Naive thymus-derived CD8-positive, alpha-beta T cell (primary cell): ENCODE results near the gene FMNL2. TPM values are rescaled to one million over a fixed set of nuclear protein-coding genes. Genes with fewer than 3 reads are reported as not detected.

Source experiments
- ATAC-seq, 2 donors: fragments of 150-1000 bp; cut with Tn5 transposase in 1 of 2; sonication (Bioruptor Pico), chemical (Tn5 transposase) in 1 of 2; 1 replicate in 1 of 2; 2 replicates in 1 of 2; pipeline ENCODE4 v1.10.0; 2021; ENCODE audit warnings: mild to moderate bottlenecking in 2 of 2, moderate library complexity in 2 of 2
- POLR2A ChIA-PET: fragments of 350-600 bp; sonication (Branson Sonifier 250); formaldehyde crosslinking; loops from one replicate; lab custom pipeline; 2021; ENCODE audit warnings: antibody characterized with exemption; lab: Charles Lee
- DNase-seq, 10 donors: peaks; one replicate each; pipeline versions ENCODE4 v3.0.0 to v3.0.0-alpha.2; 2020 to 2022
- H3K27ac Mint-ChIP-seq, 10 donors: one replicate each; pipeline ENCODE4 v1.8.0; 2020 to 2022; ENCODE audit warnings: mild to moderate bottlenecking in 10 of 10, mixed read lengths in 10 of 10, moderate library complexity in 4 of 10, inconsistent platforms in 1 of 10
- H3K27me3 Mint-ChIP-seq, 5 donors: one replicate each; pipeline ENCODE4 v1.8.0; 2021 to 2022; ENCODE audit warnings: mixed read lengths in 5 of 5
- H3K36me3 Mint-ChIP-seq, 3 donors: one replicate each; pipeline ENCODE4 v1.8.0; 2020 to 2022; ENCODE audit warnings: mixed read lengths in 3 of 3, mild to moderate bottlenecking in 2 of 3, inconsistent platforms in 1 of 3
- H3K4me1 Mint-ChIP-seq, 4 donors: one replicate each; pipeline ENCODE4 v1.8.0; 2021 to 2022; ENCODE audit warnings: mixed read lengths in 4 of 4
- H3K4me3 Mint-ChIP-seq, 10 donors: one replicate each; pipeline ENCODE4 v1.8.0; 2020 to 2022; ENCODE audit warnings: mild to moderate bottlenecking in 10 of 10, mixed read lengths in 10 of 10, moderate library complexity in 6 of 10, inconsistent platforms in 1 of 10
- H3K9me3 Mint-ChIP-seq, 9 donors: one replicate each; pipeline ENCODE4 v1.8.0; 2020 to 2022; ENCODE audit warnings: mixed read lengths in 9 of 9, mild to moderate bottlenecking in 3 of 9, inconsistent platforms in 1 of 9, moderate library complexity in 1 of 9
- polyA plus RNA-seq, 3 donors: library from polyadenylated mRNA; unstranded; fragments of 300-500 nt; fragmentation: Illumina TruSeq; gene quantifications; one replicate each; pipeline ENCODE4 v1.2.3, GENCODE V29; 2021
- total RNA-seq, 8 experiments: library from RNA in 2 of 8; stranded (reverse) in 2 of 8; gene quantifications; one replicate each; pipeline ENCODE4 v1.2.3 and lab custom pipeline; 2021 to 2026

Gene FMNL2
- total and polyA plus RNA-seq, 5 experiments from 2014 or later = 0.05 to 0.78 (median 0.14) TPM

DNA sequence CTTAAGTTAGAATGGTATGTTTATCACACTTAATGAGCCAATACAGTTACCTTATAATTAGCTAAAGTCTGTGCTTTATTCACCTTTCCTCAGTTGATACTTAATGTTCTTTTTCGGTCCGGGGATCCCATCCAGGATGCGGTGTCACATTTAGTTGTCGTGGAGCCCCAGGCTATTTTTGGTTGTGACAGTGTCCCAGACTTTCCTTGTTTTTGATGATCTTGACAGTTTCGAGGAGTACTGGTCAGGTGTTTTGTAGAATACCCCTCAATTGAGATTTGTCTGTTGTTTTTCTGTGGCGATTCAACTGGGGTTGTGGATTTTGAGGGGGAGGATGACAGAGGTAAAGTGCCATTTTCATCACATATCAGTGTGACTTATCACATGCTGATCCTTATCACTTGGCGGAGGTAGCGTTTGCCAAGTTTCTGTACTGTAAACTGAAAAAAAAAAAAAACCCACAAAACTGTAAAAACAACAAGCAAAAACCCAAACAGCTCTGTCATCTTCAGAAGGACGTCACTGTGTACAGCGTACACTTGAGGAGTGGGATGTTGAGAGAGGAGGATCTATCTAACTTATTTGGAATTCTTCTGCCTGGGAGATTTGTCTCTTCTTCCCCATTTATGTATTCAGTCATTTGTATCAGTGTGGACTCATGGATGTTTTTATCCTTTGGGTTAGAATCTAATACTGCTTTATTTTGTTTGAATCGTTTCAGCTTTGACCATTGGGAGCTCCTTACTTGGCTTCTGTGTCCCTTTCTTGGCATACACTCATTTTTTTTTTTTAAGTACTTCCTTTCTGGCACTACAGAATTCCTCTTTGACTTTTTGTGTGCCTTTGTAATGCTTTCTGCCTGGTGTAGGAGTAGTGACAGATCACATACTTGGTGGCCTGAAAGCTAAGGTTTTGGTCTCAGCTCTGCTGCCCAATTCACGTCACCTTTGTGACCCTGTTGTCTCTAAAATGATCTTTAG lies 68.1 kb downstream of the FMNL2 start:
- H3K4me1 Mint-ChIP-seq = peaks cover 0 to 16% (median 0%) of the 10 kb centered on the region in 4 donors
- POLR2A ChIA-PET = no interaction called here
- no peak for ATAC-seq
- peak overlapping the region in 1 of 10 donors; percentile 3 for H3K4me3 Mint-ChIP-seq
- H3K9me3 Mint-ChIP-seq = no peaks in the 10 kb centered on the region
- peaks cover 3 to 40% (median 16%) of the 10 kb centered on the region in 5 donors for H3K27me3 Mint-ChIP-seq
- no peaks in the 10 kb centered on the region for H3K36me3 Mint-ChIP-seq
- DNase-seq = no peak
- peak overlapping the region in 1 of 10 donors; percentile 43 for H3K27ac Mint-ChIP-seq

DNA sequence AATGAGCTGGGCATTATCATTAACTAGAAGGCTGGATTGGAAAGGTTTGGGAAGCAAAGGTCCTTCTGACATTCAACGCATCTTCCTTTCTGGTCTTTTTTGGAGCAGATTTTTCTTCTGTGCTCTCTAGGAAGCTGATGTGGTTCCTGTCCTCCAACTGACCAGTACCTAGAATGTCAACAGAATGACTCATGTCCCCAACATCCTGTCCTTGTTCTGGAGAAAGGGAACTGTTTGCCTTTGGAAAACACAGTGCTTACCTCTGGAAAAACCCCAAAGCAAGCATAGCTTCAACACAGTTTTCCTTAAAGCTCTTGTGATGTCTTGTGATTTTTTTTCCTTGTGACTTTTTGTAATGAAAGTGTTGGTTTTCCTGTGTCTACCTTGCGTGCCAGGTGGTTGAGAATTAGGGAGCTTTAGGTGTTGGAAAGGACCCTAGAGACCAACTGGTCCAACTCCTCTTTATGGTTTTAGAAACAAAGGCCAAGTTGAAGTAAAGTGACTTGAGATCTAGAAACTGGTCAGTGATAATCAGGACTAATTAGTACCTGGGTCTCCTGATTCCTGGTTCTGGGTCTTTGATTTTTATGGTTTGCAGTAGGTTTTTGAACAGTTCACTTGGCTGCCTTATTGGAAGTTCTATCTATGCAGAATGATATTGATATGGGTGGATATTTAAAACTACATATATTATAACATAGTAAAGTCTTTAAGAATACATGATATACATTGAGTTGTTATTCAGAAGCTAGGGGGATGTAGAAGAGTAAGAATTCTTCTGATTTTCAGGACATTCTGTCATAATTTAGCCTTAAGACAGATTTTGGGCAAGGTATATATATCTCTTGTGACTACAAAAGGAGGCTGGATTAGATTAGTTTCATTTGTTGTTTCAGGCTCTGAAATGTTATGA lies 70.5 kb downstream of the FMNL2 start:
- DNase-seq = no peak
- POLR2A ChIA-PET = interaction anchor here (0.5 kb wide), 1 partner anchor 159 kb away, joined by 3 read pairs; no protein-coding TSS in a partner anchor
- H3K4me1 Mint-ChIP-seq = peaks cover 0 to 16% (median 0%) of the 10 kb centered on the region in 4 donors
- peak overlapping the region in 1 of 10 donors; percentile 1 for H3K27ac Mint-ChIP-seq
- no peaks in the 10 kb centered on the region for H3K9me3 Mint-ChIP-seq
- no peaks in the 10 kb centered on the region for H3K36me3 Mint-ChIP-seq
- no peak overlapping the region for H3K4me3 Mint-ChIP-seq
- ATAC-seq = no peak
- H3K27me3 Mint-ChIP-seq = peaks cover 0 to 37% (median 13%) of the 10 kb centered on the region in 5 donors

GRCh38 chr2:152406119-152406835 lies 71.3 kb downstream of the FMNL2 start:
- POLR2A ChIA-PET = interaction anchor here (0.5 kb wide), 1 partner anchor 159 kb away, joined by 3 read pairs; no protein-coding TSS in a partner anchor

GRCh38 chr2:152406836-152407161 lies 71.8 kb downstream of the FMNL2 start:
- Mint-ChIP-seq H3K4me1 (peaks cover 0 to 16% (median 0%) of the 10 kb centered on the region in 4 donors), H3K9me3 (no peaks in the 10 kb centered on the region), H3K27ac (peak overlapping the region in 1 of 10 donors; percentile 21), H3K36me3 (no peaks in the 10 kb centered on the region), H3K27me3 (peaks cover 0 to 42% (median 13%) of the 10 kb centered on the region in 5 donors), H3K4me3 (no peak overlapping the region)
- ATAC-seq = no peak
- no peak for DNase-seq
- POLR2A ChIA-PET = no interaction called here

More at GRCh38 chr2:152406119-152406835, 71.3 kb downstream of the FMNL2 start:
- Mint-ChIP-seq H3K36me3 (no peaks in the 10 kb centered on the region), H3K9me3 (no peaks in the 10 kb centered on the region), H3K27me3 (peaks cover 0 to 37% (median 13%) of the 10 kb centered on the region in 5 donors), H3K27ac (peak overlapping the region in 1 of 10 donors; percentile 1), H3K4me1 (peaks cover 0 to 16% (median 0%) of the 10 kb centered on the region in 4 donors), H3K4me3 (no peak overlapping the region)
- DNase-seq (no peak), ATAC-seq (no peak)

DNA sequence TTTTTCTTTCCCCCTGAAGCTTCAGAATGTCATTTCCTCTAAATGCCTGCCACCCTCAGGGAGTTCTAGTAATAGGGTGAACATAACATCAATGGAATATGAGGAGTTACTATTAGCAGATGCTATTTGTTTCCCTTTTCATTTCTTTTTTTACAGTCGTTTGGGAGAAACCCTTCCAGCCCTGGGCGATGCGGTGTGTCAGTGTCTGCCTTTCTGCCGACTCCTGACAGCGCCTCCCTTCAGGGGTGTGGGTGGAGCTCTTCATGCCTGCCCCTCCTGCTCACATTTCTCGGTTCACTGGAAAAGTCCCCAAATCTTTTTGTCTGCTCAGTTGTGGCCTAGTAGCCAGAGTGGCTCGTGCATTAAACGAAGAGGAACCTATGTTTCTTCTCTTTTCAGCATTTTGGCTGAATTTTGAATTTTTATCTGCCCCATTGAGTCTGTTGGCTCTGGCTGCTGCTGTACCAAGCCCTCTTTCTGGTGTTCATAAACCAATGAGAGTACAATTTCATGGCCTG lies 72.3 kb downstream of the FMNL2 start:
- H3K4me1 Mint-ChIP-seq = peaks cover 0 to 16% (median 0%) of the 10 kb centered on the region in 4 donors
- no peak for ATAC-seq
- H3K27me3 Mint-ChIP-seq = peaks cover 0 to 45% (median 13%) of the 10 kb centered on the region in 5 donors
- no peaks in the 10 kb centered on the region for H3K36me3 Mint-ChIP-seq
- DNase-seq = peak in 1 of 10 donors; percentile 3
- POLR2A ChIA-PET = no interaction called here
- H3K4me3 Mint-ChIP-seq = peak overlapping the region in 1 of 10 donors; percentile 13
- no peaks in the 10 kb centered on the region for H3K9me3 Mint-ChIP-seq
- peak overlapping the region in 1 of 10 donors; percentile 21 for H3K27ac Mint-ChIP-seq

DNA sequence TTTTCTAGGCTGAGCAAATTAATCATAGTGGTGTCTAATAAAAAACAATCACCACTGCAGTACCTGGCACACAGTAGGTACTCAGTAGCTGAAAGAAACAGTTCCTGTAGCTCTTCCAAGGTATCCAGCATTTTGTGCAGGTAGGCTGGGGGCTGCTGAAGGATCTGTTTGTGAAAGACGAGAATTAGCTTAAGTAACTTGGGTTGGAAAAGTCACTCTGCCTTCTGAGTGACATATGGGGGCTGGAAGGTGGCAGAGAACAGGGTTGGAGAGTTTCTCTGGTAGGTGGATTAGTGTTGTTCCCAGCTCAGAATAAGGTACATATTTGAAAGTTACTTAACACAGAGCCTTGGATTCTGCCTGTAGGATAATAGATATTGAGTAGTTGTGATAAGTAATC lies 72.8 kb downstream of the FMNL2 start:
- no peak for DNase-seq
- H3K27ac Mint-ChIP-seq = peak overlapping the region in 1 of 10 donors; percentile 21
- H3K27me3 Mint-ChIP-seq = peaks cover 0 to 45% (median 12%) of the 10 kb centered on the region in 5 donors
- ATAC-seq = no peak
- H3K4me3 Mint-ChIP-seq = no peak overlapping the region
- no peaks in the 10 kb centered on the region for H3K36me3 Mint-ChIP-seq
- peaks cover 0 to 16% (median 0%) of the 10 kb centered on the region in 4 donors for H3K4me1 Mint-ChIP-seq
- H3K9me3 Mint-ChIP-seq = no peaks in the 10 kb centered on the region
- POLR2A ChIA-PET = no interaction called here

DNA sequence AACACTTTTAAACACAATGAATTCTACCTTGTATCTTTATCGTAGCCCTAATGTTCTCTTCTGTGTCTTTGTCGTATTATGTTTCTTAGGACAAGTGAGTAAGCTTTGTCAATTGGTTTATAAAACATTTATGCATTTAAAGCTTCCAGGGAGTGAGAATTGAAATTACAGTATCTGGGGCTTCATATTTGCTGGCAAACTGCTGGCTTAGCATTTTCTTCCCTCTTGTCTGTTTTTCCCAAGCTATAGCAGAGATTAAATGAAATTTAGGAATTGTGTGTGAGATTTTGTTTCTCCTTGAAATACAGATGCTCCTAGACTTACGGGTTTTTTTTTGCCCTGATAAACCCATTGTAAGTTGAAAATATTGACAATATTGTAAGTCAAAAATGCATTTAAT lies 73.3 kb downstream of the FMNL2 start:
- Mint-ChIP-seq H3K27me3 (peaks cover 0 to 45% (median 10%) of the 10 kb centered on the region in 5 donors), H3K4me1 (peaks cover 0 to 16% (median 0%) of the 10 kb centered on the region in 4 donors), H3K27ac (no peak overlapping the region), H3K36me3 (no peaks in the 10 kb centered on the region), H3K9me3 (no peaks in the 10 kb centered on the region), H3K4me3 (no peak overlapping the region)
- no peak for ATAC-seq
- POLR2A ChIA-PET = no interaction called here
- DNase-seq = no peak

- ATAC-seq (no peak), DNase-seq (no peak)
- no peaks in the 10 kb centered on the region for H3K9me3 Mint-ChIP-seq
- no peak overlapping the region for H3K27ac Mint-ChIP-seq
- peaks cover 0 to 16% (median 0%) of the 10 kb centered on the region in 4 donors for H3K4me1 Mint-ChIP-seq
- no peaks in the 10 kb centered on the region for H3K36me3 Mint-ChIP-seq
- no peak overlapping the region for H3K4me3 Mint-ChIP-seq
- H3K27me3 Mint-ChIP-seq = peaks cover 0 to 48% (median 10%) of the 10 kb centered on the region in 5 donors
- POLR2A ChIA-PET = no interaction called here
Measured at GRCh38 chr2:152409386-152410164, 74.6 kb downstream of the FMNL2 start.

GRCh38 chr2:152410165-152410597 lies 75.2 kb downstream of the FMNL2 start:
- Mint-ChIP-seq H3K4me3 (no peak overlapping the region), H3K4me1 (peaks cover 0 to 16% (median 0%) of the 10 kb centered on the region in 4 donors), H3K9me3 (no peaks in the 10 kb centered on the region), H3K27ac (no peak overlapping the region), H3K36me3 (no peaks in the 10 kb centered on the region), H3K27me3 (peaks cover 0 to 44% (median 10%) of the 10 kb centered on the region in 5 donors)
- no peak for ATAC-seq
- POLR2A ChIA-PET = no interaction called here
- no peak for DNase-seq

DNA sequence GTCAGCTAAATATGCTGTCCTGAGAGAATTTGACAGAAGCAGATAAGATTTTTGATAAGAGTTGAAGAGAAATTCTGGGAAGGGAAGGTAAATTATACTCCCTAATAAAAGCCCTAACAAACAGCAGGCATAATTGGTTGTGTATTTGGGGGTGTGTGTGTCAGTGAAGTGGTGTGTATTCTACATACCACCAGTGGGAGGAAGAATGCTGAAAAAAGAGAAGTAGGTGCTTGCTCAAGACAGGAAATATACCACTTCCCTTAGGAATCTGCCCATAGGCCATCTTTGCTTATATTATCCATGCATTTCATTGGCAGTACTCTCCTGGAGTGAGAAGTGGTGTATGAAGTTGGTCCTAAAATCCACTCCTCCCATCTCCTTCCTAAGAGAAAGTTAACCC lies 76.2 kb downstream of the FMNL2 start:
- POLR2A ChIA-PET = no interaction called here
- Mint-ChIP-seq H3K27ac (no peak overlapping the region), H3K36me3 (no peaks in the 10 kb centered on the region), H3K4me1 (peaks cover 0 to 13% (median 0%) of the 10 kb centered on the region in 4 donors), H3K9me3 (no peaks in the 10 kb centered on the region), H3K4me3 (no peak overlapping the region), H3K27me3 (peaks cover 0 to 38% (median 10%) of the 10 kb centered on the region in 5 donors)
- DNase-seq = no peak
- ATAC-seq = no peak
